ENCODE data around the gene ELK1.
"Not testable (repeated sequence)": the region's sequence is repeated elsewhere in the genome, so short reads cannot be mapped to it uniquely, and the experiment has no call there.

The ELK1 gene

GRCh38 chrX:47650164-47651042 is at the start of gene ELK1:
TSS of gene ELK1 (minus strand) at chrX:47650563. CDS start at chrX:47641441, 9,122 bp downstream.
- DNase-seq: peak; percentile 95

GRCh38 chrX:47697181-47697580 is 46.8 kb upstream of the ELK1 start:
- DNase-seq: no peak

- no peak for DNase-seq
Measured at GRCh38 chrX:47690175-47690574, 39.8 kb upstream of the ELK1 start.

GRCh38 chrX:47687263-47687662 is 36.9 kb upstream of the ELK1 start:
- no peak for DNase-seq

GRCh38 chrX:47683829-47684205 is 33.5 kb upstream of the ELK1 start:
- DNase-seq: no peak

GRCh38 chrX:47683184-47683828 is 32.9 kb upstream of the ELK1 start:
- DNase-seq: no peak

- not testable (repeated sequence) for DNase-seq
Measured at GRCh38 chrX:47675959-47676859, 25.8 kb upstream of the ELK1 start.

- no peak for DNase-seq
Measured at GRCh38 chrX:47674776-47675175, 24.4 kb upstream of the ELK1 start.

- DNase-seq: not testable (repeated sequence)
Measured at GRCh38 chrX:47665797-47666196, 15.4 kb upstream of the ELK1 start.

GRCh38 chrX:47664737-47665136 is 14.4 kb upstream of the ELK1 start:
- no peak for DNase-seq

- DNase-seq: no peak
Measured at GRCh38 chrX:47662144-47662657, 11.8 kb upstream of the ELK1 start.

- no peak for DNase-seq
Measured at GRCh38 chrX:47661539-47661938, 11.2 kb upstream of the ELK1 start.

- DNase-seq: no peak
Measured at GRCh38 chrX:47659421-47659726, 9.0 kb upstream of the ELK1 start.

- peak; percentile 89 for DNase-seq
Measured at GRCh38 chrX:47658684-47659420, 8.5 kb upstream of the ELK1 start, which contains the start of gene UXT. TSS of gene UXT (minus strand) at chrX:47659180. CDS start at chrX:47658927, 253 bp downstream.

- no peak for DNase-seq
Measured at GRCh38 chrX:47658301-47658683, 7.9 kb upstream of the ELK1 start.

GRCh38 chrX:47651043-47651905 is 911 bp upstream of the ELK1 start:
- no peak for DNase-seq

GRCh38 chrX:47649781-47650163 is 591 bp downstream of the ELK1 start:
- no peak for DNase-seq

GRCh38 chrX:47649271-47649670 is 1.1 kb downstream of the ELK1 start:
- DNase-seq: no peak

GRCh38 chrX:47648376-47648775 is 2.0 kb downstream of the ELK1 start:
- no peak for DNase-seq

- no peak for DNase-seq
Measured at GRCh38 chrX:47646636-47647035, 3.7 kb downstream of the ELK1 start.

GRCh38 chrX:47645530-47645929 is 4.8 kb downstream of the ELK1 start:
- no peak for DNase-seq

All from NCI-H1105 (cell line).